Measurements from ENCODE around the gene ARHGAP44.
A peak's percentile ranks its signal among the peaks of the same experiment; 100 is the strongest.

ARHGAP44 gene

GRCh38 chr17:13000561-13000960 is 211.3 kb downstream of the ARHGAP44 start:
- H2AFZ ChIP-seq (ENCODE audit: low read depth, low read length), result no peak overlapping the region
- no peaks in the 10 kb centered on the region for H3K9me3 ChIP-seq (ENCODE audit: insufficient read depth, low read length, severe bottlenecking)
- no peak overlapping the region for H3K4me2 ChIP-seq (ENCODE audit: insufficient read depth, low read length)
- no peak for ATAC-seq (ENCODE audit: insufficient read depth, low read depth)
- no peak for TF ChIP-seq CTCF (IDR thresholded peaks at IDR 0.05; ENCODE audit: borderline replicate concordance, extremely low read depth, low read length, poor library complexity, severe bottlenecking)
- no peak for TF ChIP-seq EZH2 (IDR thresholded peaks at IDR 0.05; ENCODE audit: borderline replicate concordance, low read depth, low read length, severe bottlenecking)
- H3K36me3 ChIP-seq (ENCODE audit: insufficient read depth, low read length), result peaks cover 94% of the 10 kb centered on the region
- H3K79me2 ChIP-seq (ENCODE audit: insufficient read depth, low read length), result no peaks in the 10 kb centered on the region
- H3K9ac ChIP-seq (ENCODE audit: low read depth, low read length), result no peak overlapping the region
- H3K27ac ChIP-seq (ENCODE audit: low read length), result no peak overlapping the region
- no peak for DNase-seq
- H3K4me1 ChIP-seq (ENCODE audit: insufficient read depth, low read length), result no peaks in the 10 kb centered on the region
- peaks cover 13% of the 10 kb centered on the region; the same call in 1 of the 2 replicates for H4K20me1 ChIP-seq (ENCODE audit: insufficient read depth, low read length)
- H3K27me3 ChIP-seq (ENCODE audit: insufficient read depth, low read length, poor library complexity), result no peaks in the 10 kb centered on the region
- no peak overlapping the region for H3K4me3 ChIP-seq (ENCODE audit: low read depth in 1 of 2, low read length in 2 of 2)

- Histone ChIP-seq H3K4me3 (ENCODE audit: low read depth in 1 of 2, low read length in 2 of 2) (no peak overlapping the region), H3K9ac (ENCODE audit: low read depth, low read length) (no peak overlapping the region), H3K27ac (ENCODE audit: low read length) (no peak overlapping the region), H3K4me1 (ENCODE audit: insufficient read depth, low read length) (no peaks in the 10 kb centered on the region), H3K36me3 (ENCODE audit: insufficient read depth, low read length) (peaks cover 81% of the 10 kb centered on the region), H2AFZ (ENCODE audit: low read depth, low read length) (no peak overlapping the region), H3K4me2 (ENCODE audit: insufficient read depth, low read length) (no peak overlapping the region), H4K20me1 (ENCODE audit: insufficient read depth, low read length) (peaks cover 13% of the 10 kb centered on the region; the same call in 1 of the 2 replicates), H3K79me2 (ENCODE audit: insufficient read depth, low read length) (no peaks in the 10 kb centered on the region), H3K9me3 (ENCODE audit: insufficient read depth, low read length, severe bottlenecking) (no peaks in the 10 kb centered on the region), H3K27me3 (ENCODE audit: insufficient read depth, low read length, poor library complexity) (no peaks in the 10 kb centered on the region)
- DNase-seq (no peak), ATAC-seq (ENCODE audit: insufficient read depth, low read depth) (no peak)
- TF ChIP-seq CTCF (IDR thresholded peaks at IDR 0.05; ENCODE audit: borderline replicate concordance, extremely low read depth, low read length, poor library complexity, severe bottlenecking) (no peak), EZH2 (IDR thresholded peaks at IDR 0.05; ENCODE audit: borderline replicate concordance, low read depth, low read length, severe bottlenecking) (no peak)
Observed at GRCh38 chr17:13001991-13002615, 212.8 kb downstream of the ARHGAP44 start.

- TF ChIP-seq CTCF (IDR thresholded peaks at IDR 0.05; ENCODE audit: borderline replicate concordance, extremely low read depth, low read length, poor library complexity, severe bottlenecking) (peak; percentile 68), EZH2 (IDR thresholded peaks at IDR 0.05; ENCODE audit: borderline replicate concordance, low read depth, low read length, severe bottlenecking) (no peak)
- Histone ChIP-seq H3K4me3 (ENCODE audit: low read depth in 1 of 2, low read length in 2 of 2) (no peak overlapping the region), H2AFZ (ENCODE audit: low read depth, low read length) (no peak overlapping the region), H3K4me2 (ENCODE audit: insufficient read depth, low read length) (no peak overlapping the region), H3K9ac (ENCODE audit: low read depth, low read length) (no peak overlapping the region), H3K36me3 (ENCODE audit: insufficient read depth, low read length) (peaks cover 80% of the 10 kb centered on the region), H4K20me1 (ENCODE audit: insufficient read depth, low read length) (peaks cover 13% of the 10 kb centered on the region; the same call in 1 of the 2 replicates), H3K27ac (ENCODE audit: low read length) (no peak overlapping the region), H3K27me3 (ENCODE audit: insufficient read depth, low read length, poor library complexity) (no peaks in the 10 kb centered on the region), H3K79me2 (ENCODE audit: insufficient read depth, low read length) (no peaks in the 10 kb centered on the region), H3K4me1 (ENCODE audit: insufficient read depth, low read length) (no peaks in the 10 kb centered on the region), H3K9me3 (ENCODE audit: insufficient read depth, low read length, severe bottlenecking) (no peaks in the 10 kb centered on the region)
- ATAC-seq (ENCODE audit: insufficient read depth, low read depth) (peak; percentile 71), DNase-seq (peak; percentile 34)
Observed at GRCh38 chr17:13002761-13003453, 213.6 kb downstream of the ARHGAP44 start.
